ENCODE data around the gene PDGFB.

- TF ChIP-seq POLR2A (IDR thresholded peaks at IDR 0.05) (no peak), CTCF (IDR thresholded peaks at IDR 0.05) (no peak)
Observed at GRCh38 chr22:39241794-39242594, 2.8 kb downstream of the PDGFB start.
